ENCODE measurements around the gene KIAA1217.

KIAA1217 gene

GRCh38 chr10:24485304-24485703 is 276.4 kb downstream of the KIAA1217 start:
- Histone ChIP-seq H3K27me3 (ENCODE audit: insufficient read depth, low read depth) (no peaks in the 10 kb centered on the region), H2AFZ (ENCODE audit: low read depth) (no peak overlapping the region), H3K4me3 (IDR thresholded peaks at IDR 0.05; ENCODE audit: insufficient read depth, low read depth, low read length) (no peak overlapping the region), H3K79me2 (ENCODE audit: insufficient read depth, low read depth) (no peaks in the 10 kb centered on the region), H3K4me2 (no peak overlapping the region), H3K27ac (no peak overlapping the region), H3K36me3 (ENCODE audit: insufficient read depth) (no peaks in the 10 kb centered on the region), H3K4me1 (ENCODE audit: low read depth, poor library complexity, severe bottlenecking) (no peaks in the 10 kb centered on the region), H4K20me1 (ENCODE audit: insufficient read depth) (no peaks in the 10 kb centered on the region), H3K9ac (no peak overlapping the region)
- TF ChIP-seq, protein P1, sequence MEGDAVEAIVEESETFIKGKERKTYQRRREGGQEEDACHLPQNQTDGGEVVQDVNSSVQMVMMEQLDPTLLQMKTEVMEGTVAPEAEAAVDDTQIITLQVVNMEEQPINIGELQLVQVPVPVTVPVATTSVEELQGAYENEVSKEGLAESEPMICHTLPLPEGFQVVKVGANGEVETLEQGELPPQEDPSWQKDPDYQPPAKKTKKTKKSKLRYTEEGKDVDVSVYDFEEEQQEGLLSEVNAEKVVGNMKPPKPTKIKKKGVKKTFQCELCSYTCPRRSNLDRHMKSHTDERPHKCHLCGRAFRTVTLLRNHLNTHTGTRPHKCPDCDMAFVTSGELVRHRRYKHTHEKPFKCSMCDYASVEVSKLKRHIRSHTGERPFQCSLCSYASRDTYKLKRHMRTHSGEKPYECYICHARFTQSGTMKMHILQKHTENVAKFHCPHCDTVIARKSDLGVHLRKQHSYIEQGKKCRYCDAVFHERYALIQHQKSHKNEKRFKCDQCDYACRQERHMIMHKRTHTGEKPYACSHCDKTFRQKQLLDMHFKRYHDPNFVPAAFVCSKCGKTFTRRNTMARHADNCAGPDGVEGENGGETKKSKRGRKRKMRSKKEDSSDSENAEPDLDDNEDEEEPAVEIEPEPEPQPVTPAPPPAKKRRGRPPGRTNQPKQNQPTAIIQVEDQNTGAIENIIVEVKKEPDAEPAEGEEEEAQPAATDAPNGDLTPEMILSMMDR (conservative IDR thresholded peaks at IDR 0.05; ENCODE audit: low read depth, low read length): no peak

DNA sequence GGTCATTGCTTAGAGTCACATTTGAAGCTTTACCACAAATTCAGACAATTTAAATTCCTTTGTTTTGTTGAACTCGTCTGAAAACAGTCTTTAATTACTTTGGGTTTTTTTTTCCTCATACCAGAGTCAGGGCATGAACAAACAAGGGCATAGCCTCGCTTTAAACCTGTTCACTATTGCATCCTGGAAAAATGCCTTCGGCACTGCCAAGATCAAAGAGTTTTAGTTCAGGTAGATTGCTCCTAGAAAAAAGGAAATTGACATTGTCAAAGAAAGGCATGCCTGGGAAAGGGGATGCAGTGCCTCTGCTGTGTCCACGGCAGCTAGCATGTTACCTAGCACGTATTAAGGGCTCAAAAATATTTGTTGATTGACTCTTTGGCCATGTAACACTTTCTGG is 279.7 kb downstream of the KIAA1217 start:
- Histone ChIP-seq H3K79me2 (ENCODE audit: insufficient read depth, low read depth) (no peaks in the 10 kb centered on the region), H3K4me1 (ENCODE audit: low read depth, poor library complexity, severe bottlenecking) (no peaks in the 10 kb centered on the region), H3K27me3 (ENCODE audit: insufficient read depth, low read depth) (no peaks in the 10 kb centered on the region), H3K4me2 (no peak overlapping the region), H3K27ac (no peak overlapping the region), H3K4me3 (IDR thresholded peaks at IDR 0.05; ENCODE audit: insufficient read depth, low read depth, low read length) (no peak overlapping the region), H3K9ac (no peak overlapping the region), H4K20me1 (ENCODE audit: insufficient read depth) (no peaks in the 10 kb centered on the region), H3K36me3 (ENCODE audit: insufficient read depth) (no peaks in the 10 kb centered on the region), H2AFZ (ENCODE audit: low read depth) (no peak overlapping the region)
- TF ChIP-seq, protein P1 (conservative IDR thresholded peaks at IDR 0.05; ENCODE audit: low read depth, low read length): no peak

- no peaks in the 10 kb centered on the region for H3K27me3 ChIP-seq (ENCODE audit: insufficient read depth, low read depth)
- no peaks in the 10 kb centered on the region for H3K4me1 ChIP-seq (ENCODE audit: low read depth, poor library complexity, severe bottlenecking)
- H3K27ac ChIP-seq: no peak overlapping the region
- no peak overlapping the region for H3K4me2 ChIP-seq
- no peaks in the 10 kb centered on the region for H4K20me1 ChIP-seq (ENCODE audit: insufficient read depth)
- no peak overlapping the region for H2AFZ ChIP-seq (ENCODE audit: low read depth)
- no peak overlapping the region for H3K9ac ChIP-seq
- H3K4me3 ChIP-seq (IDR thresholded peaks at IDR 0.05; ENCODE audit: insufficient read depth, low read depth, low read length): no peak overlapping the region
- H3K36me3 ChIP-seq (ENCODE audit: insufficient read depth): no peaks in the 10 kb centered on the region
- no peaks in the 10 kb centered on the region for H3K79me2 ChIP-seq (ENCODE audit: insufficient read depth, low read depth)
- TF ChIP-seq, protein P1 (conservative IDR thresholded peaks at IDR 0.05; ENCODE audit: low read depth, low read length): no peak
Measured at GRCh38 chr10:24493165-24493564, 284.2 kb downstream of the KIAA1217 start.

DNA sequence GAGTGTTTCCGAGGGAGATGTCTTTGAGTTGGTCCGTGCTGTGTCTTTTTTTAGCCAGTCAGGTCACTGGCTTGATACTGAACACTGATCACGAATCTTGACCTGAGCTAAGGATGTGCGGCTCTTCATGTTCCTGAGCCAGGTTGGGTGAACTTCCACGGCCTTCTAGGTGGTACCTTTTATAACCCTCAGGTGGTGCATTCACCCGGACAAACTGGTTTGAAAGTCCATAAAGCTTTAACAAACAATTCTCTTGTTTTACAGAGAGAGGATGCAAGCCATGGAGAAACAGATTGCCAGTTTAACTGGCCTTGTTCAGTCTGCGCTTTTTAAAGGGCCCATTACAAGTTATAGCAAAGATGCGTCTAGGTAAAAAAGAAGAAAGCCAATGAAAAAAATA is 285.3 kb downstream of the KIAA1217 start:
- TF ChIP-seq, protein P1 (conservative IDR thresholded peaks at IDR 0.05; ENCODE audit: low read depth, low read length): no peak
- no peak overlapping the region for H3K9ac ChIP-seq
- no peaks in the 10 kb centered on the region for H4K20me1 ChIP-seq (ENCODE audit: insufficient read depth)
- no peaks in the 10 kb centered on the region for H3K27me3 ChIP-seq (ENCODE audit: insufficient read depth, low read depth)
- no peak overlapping the region for H3K4me2 ChIP-seq
- H3K79me2 ChIP-seq (ENCODE audit: insufficient read depth, low read depth): no peaks in the 10 kb centered on the region
- H3K36me3 ChIP-seq (ENCODE audit: insufficient read depth): no peaks in the 10 kb centered on the region
- no peak overlapping the region for H3K4me3 ChIP-seq (IDR thresholded peaks at IDR 0.05; ENCODE audit: insufficient read depth, low read depth, low read length)
- H3K27ac ChIP-seq: no peak overlapping the region
- no peak overlapping the region for H2AFZ ChIP-seq (ENCODE audit: low read depth)
- H3K4me1 ChIP-seq (ENCODE audit: low read depth, poor library complexity, severe bottlenecking): no peaks in the 10 kb centered on the region

Data from KMS-11 (cell line).